Stimulated activated CD4-positive, alpha-beta T cell treated with anti-CD3 and anti-CD28 coated beads, Interleukin-12 subunit alpha, Interleukin-12 subunit beta, amount 100 ng/mL, for 24 hours (primary cell): Measurements from ENCODE around the gene RNASE7.
A peak's percentile ranks its signal among the peaks of the same experiment; 100 is the strongest.

Experiments used
- DNase-seq, 2 experiments: peaks; one replicate each; pipeline ENCODE4 v3.0.0-alpha.2; 2020; ENCODE audit warnings: low read depth in 2 of 2

Gene RNASE7

GRCh38 chr14:21086908-21087293 lies 44.7 kb downstream of the RNASE7 start:
- no peak for DNase-seq

DNA sequence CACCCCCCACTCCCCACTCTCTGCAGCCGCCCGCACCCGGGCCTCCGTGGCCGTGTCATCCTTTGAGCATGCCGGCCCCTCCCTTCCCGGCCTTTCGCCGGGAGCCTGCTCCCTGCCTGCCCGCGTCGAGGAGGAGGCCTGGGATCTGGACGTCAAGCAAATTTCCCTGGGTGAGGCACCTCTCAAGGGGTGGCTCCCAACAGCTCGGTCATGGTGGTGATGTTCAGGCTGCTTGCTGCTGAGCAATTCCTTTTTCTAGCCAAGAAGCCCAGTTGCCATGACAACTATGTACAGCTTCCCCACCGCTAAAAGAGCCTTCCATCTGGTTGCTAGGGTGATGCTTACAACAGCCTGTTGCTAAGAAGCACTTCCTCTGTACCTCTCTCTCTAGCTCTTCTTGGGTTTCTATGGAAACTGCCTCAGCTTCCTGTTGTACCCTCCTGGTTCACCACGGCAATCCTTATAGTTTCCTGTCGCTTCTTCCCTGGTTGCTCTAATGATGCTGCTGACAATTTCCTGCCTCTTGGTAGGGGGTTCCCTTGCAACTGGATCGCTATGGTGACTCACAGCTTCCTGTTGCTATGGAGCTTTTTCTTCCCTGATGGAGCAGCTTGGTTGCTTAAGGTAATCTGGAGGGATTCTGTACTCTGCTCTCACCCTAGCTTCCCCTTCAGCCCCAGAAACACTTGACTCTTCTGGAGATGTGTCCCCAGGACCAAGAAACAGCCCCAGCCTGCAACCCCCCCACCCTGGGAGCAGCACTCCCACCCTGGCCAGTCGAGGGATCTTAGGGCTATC lies 45.3 kb downstream of the RNASE7 start:
- no peak for DNase-seq

DNA sequence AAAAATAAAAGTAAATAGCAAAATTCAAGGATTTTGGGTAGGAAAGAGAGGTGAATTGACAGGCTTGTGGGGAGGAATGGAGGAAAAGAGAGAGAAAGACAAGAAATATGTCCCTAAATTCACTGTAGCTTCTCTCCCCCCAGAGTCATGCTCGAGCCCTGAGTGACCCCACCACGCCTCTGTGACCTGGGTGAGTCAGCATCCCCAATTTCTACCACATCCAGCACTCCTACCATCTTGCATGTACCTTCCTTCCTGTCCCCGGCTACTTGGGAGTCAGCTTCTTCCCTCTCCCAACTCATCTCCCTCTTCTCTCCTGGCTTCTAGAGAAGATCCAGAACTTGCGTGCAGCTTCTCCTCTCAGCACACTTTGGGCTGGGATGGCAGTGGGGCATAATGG lies 46.5 kb downstream of the RNASE7 start:
- DNase-seq: no peak

GRCh38 chr14:21089271-21089670 lies 47.1 kb downstream of the RNASE7 start:
- no peak for DNase-seq

GRCh38 chr14:21089877-21090193 lies 47.7 kb downstream of the RNASE7 start:
- DNase-seq: no peak

DNA sequence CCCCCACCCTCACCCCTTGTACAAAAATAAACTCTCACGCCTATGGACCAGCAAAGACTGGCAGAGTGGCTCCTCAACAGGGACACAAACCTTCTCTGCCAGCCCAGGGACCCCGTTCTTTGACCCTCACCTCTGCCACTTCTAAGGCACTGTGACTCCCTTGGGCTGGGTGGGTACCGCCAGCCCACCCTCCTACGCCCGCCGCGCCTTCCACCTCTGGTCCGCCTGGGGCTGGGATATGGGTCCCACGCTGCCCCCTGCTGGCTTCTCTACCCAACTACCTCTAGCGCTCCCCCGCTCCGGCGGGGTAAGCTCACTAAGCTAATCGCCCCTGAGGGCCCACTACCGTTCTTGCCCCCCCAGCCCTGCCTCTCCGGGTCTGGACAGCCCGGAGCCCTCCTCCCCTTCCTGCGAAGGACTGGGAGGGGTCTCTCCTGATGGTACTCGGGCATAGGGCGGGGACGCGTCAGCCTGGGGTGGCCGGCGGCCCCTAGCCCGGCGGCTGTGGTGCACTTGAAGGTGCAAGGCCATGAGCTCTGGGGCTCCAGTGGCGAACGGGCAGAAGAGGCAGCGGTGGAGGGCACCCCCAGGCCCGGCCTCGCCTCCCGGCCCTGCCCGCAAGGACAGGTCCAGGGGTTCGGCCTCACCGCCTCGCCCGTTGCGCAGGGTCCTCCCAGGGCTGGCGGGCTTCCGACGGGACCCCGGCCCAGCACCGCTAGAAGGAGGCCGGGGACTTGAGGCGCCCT lies 48.2 kb downstream of the RNASE7 start:
- DNase-seq: peak in 1 of 2 experiments; percentile 41

GRCh38 chr14:21090940-21091663 lies 48.9 kb downstream of the RNASE7 start:
- no peak for DNase-seq

DNA sequence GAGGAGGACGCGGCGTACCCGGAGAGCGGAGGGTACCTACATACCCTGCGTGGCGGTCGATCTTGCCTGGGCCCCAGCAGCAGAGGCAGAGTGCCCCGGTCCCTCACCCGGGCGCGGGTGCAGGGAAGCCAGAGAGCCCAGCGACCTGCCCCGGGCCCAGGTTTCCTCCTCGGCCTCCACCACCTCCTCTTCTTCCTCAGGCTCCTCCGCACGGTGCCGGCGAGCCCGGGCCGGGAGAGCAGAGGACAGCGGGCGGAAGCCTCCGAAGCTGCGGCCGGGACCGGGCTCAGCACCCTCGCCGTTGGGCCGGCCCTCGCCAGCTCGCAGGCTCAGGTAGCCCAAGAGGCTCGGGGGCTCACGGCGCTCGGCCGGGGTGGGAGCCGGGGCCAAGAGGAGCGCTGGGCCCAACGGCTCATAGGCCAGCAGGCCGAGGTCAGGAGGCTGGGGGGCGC lies 49.7 kb downstream of the RNASE7 start:
- no peak for DNase-seq

GRCh38 chr14:21092273-21093011 lies 50.3 kb downstream of the RNASE7 start:
- DNase-seq: peak; percentile 80 to 89

- DNase-seq: no peak
Observed at GRCh38 chr14:21093018-21093417, 50.9 kb downstream of the RNASE7 start.
